Subcutaneous abdominal adipose tissue (tissue), 5 donors: Measurements from ENCODE around the gene UBASH3B.
"Not testable (repeated sequence)": the region's sequence is repeated elsewhere in the genome, so short reads cannot be mapped to it uniquely, and the experiment has no call there.

ENCODE experiments used
- H3K27ac ChIP-seq: one replicate; pipeline ENCODE4 v1.7.0; 2013; ENCODE audit warnings: low read depth, mild to moderate bottlenecking, inconsistent platforms, low read length, moderate library complexity
- H3K27me3 ChIP-seq, 5 donors: one replicate each; pipeline ENCODE4 v1.7.0; 2013; ENCODE audit warnings: low read length in 5 of 5, inconsistent platforms in 1 of 5; ENCODE audit not compliant: control insufficient read depth in 5 of 5, insufficient read depth in 4 of 5
- H3K36me3 ChIP-seq, 5 donors: one replicate each; pipeline ENCODE4 v1.7.0; 2013; ENCODE audit warnings: low read length in 5 of 5; ENCODE audit not compliant: control insufficient read depth in 5 of 5, insufficient read depth in 5 of 5
- H3K4me1 ChIP-seq, 5 donors: one replicate each; pipeline ENCODE4 v1.7.0; 2013; ENCODE audit warnings: low read length in 5 of 5, mild to moderate bottlenecking in 3 of 5, moderate library complexity in 1 of 5; ENCODE audit not compliant: control insufficient read depth in 5 of 5, insufficient read depth in 5 of 5
- H3K4me3 ChIP-seq, 5 donors: one replicate each; pipeline ENCODE4 v1.7.0; 2013; ENCODE audit warnings: low read length in 5 of 5, low read depth in 1 of 5
- H3K9ac ChIP-seq, 5 donors: one replicate each; pipeline ENCODE4 v1.7.0; 2013; ENCODE audit warnings: low read length in 5 of 5, mild to moderate bottlenecking in 4 of 5, moderate library complexity in 3 of 5
- H3K9me3 ChIP-seq, 5 donors: one replicate each; pipeline ENCODE4 v1.7.0; 2013; ENCODE audit warnings: low read length in 5 of 5; ENCODE audit not compliant: control insufficient read depth in 5 of 5
- donor health status: healthy.
- donor health status: healthy.
- donor health status: healthy.
- donor health status: healthy.
- donor health status: healthy.

The UBASH3B gene

GRCh38 chr11:122850076-122850631 lies 194.6 kb downstream of the UBASH3B start:
- Histone ChIP-seq H3K9ac (no peak overlapping the region), H3K4me3 (no peak overlapping the region), H3K9me3 (no peaks in the 10 kb centered on the region), H3K4me1 (peaks cover 0 to 3% (median 0%) of the 10 kb centered on the region in 5 donors), H3K27me3 (no peaks in the 10 kb centered on the region), H3K36me3 (no peaks in the 10 kb centered on the region), H3K27ac (no peak overlapping the region)

GRCh38 chr11:122851366-122851966 lies 195.9 kb downstream of the UBASH3B start:
- no peak overlapping the region for H3K4me3 ChIP-seq
- no peaks in the 10 kb centered on the region for H3K36me3 ChIP-seq
- no peak overlapping the region for H3K9ac ChIP-seq
- H3K27me3 ChIP-seq: no peaks in the 10 kb centered on the region
- no peak overlapping the region for H3K27ac ChIP-seq
- no peaks in the 10 kb centered on the region for H3K9me3 ChIP-seq
- H3K4me1 ChIP-seq: peaks cover 0 to 3% (median 0%) of the 10 kb centered on the region in 5 donors

- no peak overlapping the region for H3K9ac ChIP-seq
- no peaks in the 10 kb centered on the region for H3K9me3 ChIP-seq
- H3K27me3 ChIP-seq: no peaks in the 10 kb centered on the region
- peaks cover 0 to 3% (median 0%) of the 10 kb centered on the region in 5 donors for H3K4me1 ChIP-seq
- no peaks in the 10 kb centered on the region for H3K36me3 ChIP-seq
- no peak overlapping the region for H3K27ac ChIP-seq
- no peak overlapping the region for H3K4me3 ChIP-seq
Measured at GRCh38 chr11:122852074-122852795, 196.7 kb downstream of the UBASH3B start.

GRCh38 chr11:122852796-122853160 lies 197.3 kb downstream of the UBASH3B start:
- no peak overlapping the region for H3K27ac ChIP-seq
- no peak overlapping the region for H3K4me3 ChIP-seq
- no peaks in the 10 kb centered on the region for H3K9me3 ChIP-seq
- peaks cover 0 to 3% (median 0%) of the 10 kb centered on the region in 5 donors for H3K4me1 ChIP-seq
- H3K9ac ChIP-seq: no peak overlapping the region
- no peaks in the 10 kb centered on the region for H3K27me3 ChIP-seq
- no peaks in the 10 kb centered on the region for H3K36me3 ChIP-seq

- Histone ChIP-seq H3K4me1 (peaks cover 0 to 3% (median 0%) of the 10 kb centered on the region in 5 donors), H3K4me3 (no peak overlapping the region), H3K36me3 (no peaks in the 10 kb centered on the region), H3K27ac (no peak overlapping the region), H3K9me3 (no peaks in the 10 kb centered on the region), H3K27me3 (no peaks in the 10 kb centered on the region), H3K9ac (no peak overlapping the region)
Measured at GRCh38 chr11:122853261-122853660, 197.7 kb downstream of the UBASH3B start.

GRCh38 chr11:122853971-122854446 lies 198.5 kb downstream of the UBASH3B start:
- Histone ChIP-seq H3K9me3 (no peaks in the 10 kb centered on the region), H3K36me3 (no peaks in the 10 kb centered on the region), H3K27ac (no peak overlapping the region), H3K27me3 (no peaks in the 10 kb centered on the region), H3K4me3 (no peak overlapping the region), H3K9ac (no peak overlapping the region), H3K4me1 (peaks cover 0 to 3% (median 0%) of the 10 kb centered on the region in 5 donors)

GRCh38 chr11:122861631-122862030 lies 206.1 kb downstream of the UBASH3B start:
- no peak overlapping the region for H3K27ac ChIP-seq
- no peaks in the 10 kb centered on the region for H3K9me3 ChIP-seq
- H3K36me3 ChIP-seq: no peaks in the 10 kb centered on the region
- peaks cover 0 to 5% (median 0%) of the 10 kb centered on the region in 5 donors for H3K27me3 ChIP-seq
- no peak overlapping the region for H3K4me3 ChIP-seq
- H3K4me1 ChIP-seq: peaks cover 0 to 4% (median 0%) of the 10 kb centered on the region in 5 donors
- no peak overlapping the region for H3K9ac ChIP-seq

GRCh38 chr11:122862091-122862490 lies 206.6 kb downstream of the UBASH3B start:
- Histone ChIP-seq H3K27me3 (peaks cover 0 to 5% (median 0%) of the 10 kb centered on the region in 5 donors), H3K9ac (no peak overlapping the region), H3K36me3 (no peaks in the 10 kb centered on the region), H3K4me1 (peaks cover 0 to 4% (median 0%) of the 10 kb centered on the region in 5 donors), H3K4me3 (no peak overlapping the region), H3K27ac (no peak overlapping the region), H3K9me3 (no peaks in the 10 kb centered on the region)

- not testable (repeated sequence) for H3K4me3 ChIP-seq, H3K4me1 ChIP-seq, H3K9ac ChIP-seq, H3K27ac ChIP-seq, H3K36me3 ChIP-seq, H3K9me3 ChIP-seq, H3K27me3 ChIP-seq
Measured at GRCh38 chr11:122863154-122863553, 207.6 kb downstream of the UBASH3B start.

GRCh38 chr11:122863704-122864326 lies 208.3 kb downstream of the UBASH3B start:
- peak overlapping the region in 1 of 5 donors; percentile 24 for H3K4me3 ChIP-seq
- no peak overlapping the region for H3K27ac ChIP-seq
- H3K9ac ChIP-seq: no peak overlapping the region
- peaks cover 0 to 4% (median 0%) of the 10 kb centered on the region in 5 donors for H3K4me1 ChIP-seq
- H3K9me3 ChIP-seq: no peaks in the 10 kb centered on the region
- no peaks in the 10 kb centered on the region for H3K36me3 ChIP-seq
- H3K27me3 ChIP-seq: peaks cover 0 to 5% (median 0%) of the 10 kb centered on the region in 5 donors
